ENCODE results near the gene NEDD4L. TPM values are rescaled to one million over a fixed set of nuclear protein-coding genes. Genes with fewer than 3 reads are reported as not detected.
"Not testable (repeated sequence)": the region's sequence is repeated elsewhere in the genome, so short reads cannot be mapped to it uniquely, and the experiment has no call there.

Gene NEDD4L
- polyA plus RNA-seq, 2 donors = 10.8 to 14.1 TPM

- WGBS, 2 donors = 94% methylated on average over 6 of the region's 6 CpGs
- no peak overlapping the region for H3K27ac ChIP-seq (ENCODE audit: low read depth in 2 of 2, low read length in 1 of 2)
- H3K27me3 ChIP-seq (ENCODE audit: control insufficient read depth in 1 of 2, insufficient read depth in 2 of 2, low read length in 2 of 2) = no peaks in the 10 kb centered on the region
- H3K9me3 ChIP-seq (ENCODE audit: control insufficient read depth in 2 of 2, insufficient read depth in 1 of 2, low read depth in 1 of 2, low read length in 1 of 2) = no peaks in the 10 kb centered on the region
- H3K4me1 ChIP-seq (ENCODE audit: control insufficient read depth in 2 of 2, insufficient read depth in 2 of 2, low read length in 1 of 2) = no peaks in the 10 kb centered on the region
- no peaks in the 10 kb centered on the region for H3K36me3 ChIP-seq (ENCODE audit: control insufficient read depth in 2 of 2, insufficient read depth in 2 of 2, low read length in 1 of 2)
- no peak overlapping the region for H3K4me3 ChIP-seq (ENCODE audit: low read depth in 1 of 2, low read length in 2 of 2)
Measured at GRCh38 chr18:58163004-58163590, 119.1 kb downstream of the NEDD4L start.

GRCh38 chr18:58166278-58166844 lies 122.3 kb downstream of the NEDD4L start:
- Histone ChIP-seq H3K9me3 (ENCODE audit: control insufficient read depth in 2 of 2, insufficient read depth in 1 of 2, low read depth in 1 of 2, low read length in 1 of 2) (no peaks in the 10 kb centered on the region), H3K27me3 (ENCODE audit: control insufficient read depth in 1 of 2, insufficient read depth in 2 of 2, low read length in 2 of 2) (no peaks in the 10 kb centered on the region), H3K4me1 (ENCODE audit: control insufficient read depth in 2 of 2, insufficient read depth in 2 of 2, low read length in 1 of 2) (no peaks in the 10 kb centered on the region), H3K27ac (ENCODE audit: low read depth in 2 of 2, low read length in 1 of 2) (no peak overlapping the region), H3K4me3 (ENCODE audit: low read depth in 1 of 2, low read length in 2 of 2) (no peak overlapping the region), H3K36me3 (ENCODE audit: control insufficient read depth in 2 of 2, insufficient read depth in 2 of 2, low read length in 1 of 2) (no peaks in the 10 kb centered on the region)
- WGBS, 2 donors = 92% methylated on average over 4 of the region's 4 CpGs

- H3K27ac ChIP-seq (ENCODE audit: low read depth in 2 of 2, low read length in 1 of 2) = no peak overlapping the region
- H3K4me3 ChIP-seq (ENCODE audit: low read depth in 1 of 2, low read length in 2 of 2) = no peak overlapping the region
- WGBS, 2 donors = 75 to 89% methylated on average over 1 of the region's 1 CpG
- no peaks in the 10 kb centered on the region for H3K4me1 ChIP-seq (ENCODE audit: control insufficient read depth in 2 of 2, insufficient read depth in 2 of 2, low read length in 1 of 2)
- H3K9me3 ChIP-seq (ENCODE audit: control insufficient read depth in 2 of 2, insufficient read depth in 1 of 2, low read depth in 1 of 2, low read length in 1 of 2) = no peaks in the 10 kb centered on the region
- H3K36me3 ChIP-seq (ENCODE audit: control insufficient read depth in 2 of 2, insufficient read depth in 2 of 2, low read length in 1 of 2) = no peaks in the 10 kb centered on the region
- H3K27me3 ChIP-seq (ENCODE audit: control insufficient read depth in 1 of 2, insufficient read depth in 2 of 2, low read length in 2 of 2) = no peaks in the 10 kb centered on the region
Measured at GRCh38 chr18:58167073-58167472, 123.0 kb downstream of the NEDD4L start.

GRCh38 chr18:58168221-58168620 lies 124.2 kb downstream of the NEDD4L start:
- no peaks in the 10 kb centered on the region for H3K36me3 ChIP-seq (ENCODE audit: control insufficient read depth in 2 of 2, insufficient read depth in 2 of 2, low read length in 1 of 2)
- 95% methylated on average over 5 of the region's 5 CpGs for WGBS, 2 donors
- H3K9me3 ChIP-seq (ENCODE audit: control insufficient read depth in 2 of 2, insufficient read depth in 1 of 2, low read depth in 1 of 2, low read length in 1 of 2) = no peaks in the 10 kb centered on the region
- H3K27me3 ChIP-seq (ENCODE audit: control insufficient read depth in 1 of 2, insufficient read depth in 2 of 2, low read length in 2 of 2) = no peaks in the 10 kb centered on the region
- no peak overlapping the region for H3K27ac ChIP-seq (ENCODE audit: low read depth in 2 of 2, low read length in 1 of 2)
- H3K4me1 ChIP-seq (ENCODE audit: control insufficient read depth in 2 of 2, insufficient read depth in 2 of 2, low read length in 1 of 2) = no peaks in the 10 kb centered on the region
- no peak overlapping the region for H3K4me3 ChIP-seq (ENCODE audit: low read depth in 1 of 2, low read length in 2 of 2)

GRCh38 chr18:58168993-58169392 lies 125.0 kb downstream of the NEDD4L start:
- no peaks in the 10 kb centered on the region for H3K4me1 ChIP-seq (ENCODE audit: control insufficient read depth in 2 of 2, insufficient read depth in 2 of 2, low read length in 1 of 2)
- H3K9me3 ChIP-seq (ENCODE audit: control insufficient read depth in 2 of 2, insufficient read depth in 1 of 2, low read depth in 1 of 2, low read length in 1 of 2) = no peaks in the 10 kb centered on the region
- no peak overlapping the region for H3K4me3 ChIP-seq (ENCODE audit: low read depth in 1 of 2, low read length in 2 of 2)
- H3K36me3 ChIP-seq (ENCODE audit: control insufficient read depth in 2 of 2, insufficient read depth in 2 of 2, low read length in 1 of 2) = no peaks in the 10 kb centered on the region
- no peaks in the 10 kb centered on the region for H3K27me3 ChIP-seq (ENCODE audit: control insufficient read depth in 1 of 2, insufficient read depth in 2 of 2, low read length in 2 of 2)
- 89 to 90% methylated on average over 10 of the region's 10 CpGs for WGBS, 2 donors
- H3K27ac ChIP-seq (ENCODE audit: low read depth in 2 of 2, low read length in 1 of 2) = no peak overlapping the region

GRCh38 chr18:58169472-58169871 lies 125.4 kb downstream of the NEDD4L start:
- Histone ChIP-seq H3K4me3 (ENCODE audit: low read depth in 1 of 2, low read length in 2 of 2) (no peak overlapping the region), H3K4me1 (ENCODE audit: control insufficient read depth in 2 of 2, insufficient read depth in 2 of 2, low read length in 1 of 2) (no peaks in the 10 kb centered on the region), H3K27me3 (ENCODE audit: control insufficient read depth in 1 of 2, insufficient read depth in 2 of 2, low read length in 2 of 2) (no peaks in the 10 kb centered on the region), H3K9me3 (ENCODE audit: control insufficient read depth in 2 of 2, insufficient read depth in 1 of 2, low read depth in 1 of 2, low read length in 1 of 2) (no peaks in the 10 kb centered on the region), H3K27ac (ENCODE audit: low read depth in 2 of 2, low read length in 1 of 2) (no peak overlapping the region), H3K36me3 (ENCODE audit: control insufficient read depth in 2 of 2, insufficient read depth in 2 of 2, low read length in 1 of 2) (no peaks in the 10 kb centered on the region)
- 90 to 91% methylated on average over 6 of the region's 6 CpGs for WGBS, 2 donors

- H3K27me3 ChIP-seq (ENCODE audit: control insufficient read depth in 1 of 2, insufficient read depth in 2 of 2, low read length in 2 of 2) = not testable (repeated sequence)
- WGBS, 2 donors = 90 to 94% methylated on average over 3 of the region's 5 CpGs
Measured at GRCh38 chr18:58170036-58170435, 126.0 kb downstream of the NEDD4L start.

GRCh38 chr18:58172031-58172430 lies 128.0 kb downstream of the NEDD4L start:
- Histone ChIP-seq H3K4me3 (ENCODE audit: low read depth in 1 of 2, low read length in 2 of 2) (no peak overlapping the region), H3K36me3 (ENCODE audit: control insufficient read depth in 2 of 2, insufficient read depth in 2 of 2, low read length in 1 of 2) (no peaks in the 10 kb centered on the region), H3K27me3 (ENCODE audit: control insufficient read depth in 1 of 2, insufficient read depth in 2 of 2, low read length in 2 of 2) (no peaks in the 10 kb centered on the region), H3K27ac (ENCODE audit: low read depth in 2 of 2, low read length in 1 of 2) (no peak overlapping the region), H3K9me3 (ENCODE audit: control insufficient read depth in 2 of 2, insufficient read depth in 1 of 2, low read depth in 1 of 2, low read length in 1 of 2) (no peaks in the 10 kb centered on the region), H3K4me1 (ENCODE audit: control insufficient read depth in 2 of 2, insufficient read depth in 2 of 2, low read length in 1 of 2) (peaks cover 2% of the 10 kb centered on the region in 2 donors)
- WGBS, 2 donors = 89 to 94% methylated on average over 6 of the region's 6 CpGs

More at GRCh38 chr18:58170036-58170435, 126.0 kb downstream of the NEDD4L start:
- not testable (repeated sequence) for H3K9me3 ChIP-seq (ENCODE audit: control insufficient read depth in 2 of 2, insufficient read depth in 1 of 2, low read depth in 1 of 2, low read length in 1 of 2); H3K36me3 ChIP-seq (ENCODE audit: control insufficient read depth in 2 of 2, insufficient read depth in 2 of 2, low read length in 1 of 2); H3K27ac ChIP-seq (ENCODE audit: low read depth in 2 of 2, low read length in 1 of 2); H3K4me1 ChIP-seq (ENCODE audit: control insufficient read depth in 2 of 2, insufficient read depth in 2 of 2, low read length in 1 of 2); H3K4me3 ChIP-seq (ENCODE audit: low read depth in 1 of 2, low read length in 2 of 2)

- no peaks in the 10 kb centered on the region for H3K27me3 ChIP-seq (ENCODE audit: control insufficient read depth in 1 of 2, insufficient read depth in 2 of 2, low read length in 2 of 2)
- WGBS, 2 donors = 88 to 90% methylated on average over 12 of the region's 12 CpGs
- H3K36me3 ChIP-seq (ENCODE audit: control insufficient read depth in 2 of 2, insufficient read depth in 2 of 2, low read length in 1 of 2) = no peaks in the 10 kb centered on the region
- peaks cover 3 to 5% of the 10 kb centered on the region in 2 donors for H3K4me1 ChIP-seq (ENCODE audit: control insufficient read depth in 2 of 2, insufficient read depth in 2 of 2, low read length in 1 of 2)
- no peak overlapping the region for H3K27ac ChIP-seq (ENCODE audit: low read depth in 2 of 2, low read length in 1 of 2)
- no peak overlapping the region for H3K4me3 ChIP-seq (ENCODE audit: low read depth in 1 of 2, low read length in 2 of 2)
- H3K9me3 ChIP-seq (ENCODE audit: control insufficient read depth in 2 of 2, insufficient read depth in 1 of 2, low read depth in 1 of 2, low read length in 1 of 2) = no peaks in the 10 kb centered on the region
Measured at GRCh38 chr18:58174285-58174684, 130.3 kb downstream of the NEDD4L start.

- no peaks in the 10 kb centered on the region for H3K27me3 ChIP-seq (ENCODE audit: control insufficient read depth in 1 of 2, insufficient read depth in 2 of 2, low read length in 2 of 2)
- no peaks in the 10 kb centered on the region for H3K36me3 ChIP-seq (ENCODE audit: control insufficient read depth in 2 of 2, insufficient read depth in 2 of 2, low read length in 1 of 2)
- no peaks in the 10 kb centered on the region for H3K9me3 ChIP-seq (ENCODE audit: control insufficient read depth in 2 of 2, insufficient read depth in 1 of 2, low read depth in 1 of 2, low read length in 1 of 2)
- H3K27ac ChIP-seq (ENCODE audit: low read depth in 2 of 2, low read length in 1 of 2) = no peak overlapping the region
- 66 to 71% methylated on average over 10 of the region's 10 CpGs for WGBS, 2 donors
- peaks cover 3 to 5% of the 10 kb centered on the region in 2 donors for H3K4me1 ChIP-seq (ENCODE audit: control insufficient read depth in 2 of 2, insufficient read depth in 2 of 2, low read length in 1 of 2)
- no peak overlapping the region for H3K4me3 ChIP-seq (ENCODE audit: low read depth in 1 of 2, low read length in 2 of 2)
Measured at GRCh38 chr18:58175122-58175785, 131.2 kb downstream of the NEDD4L start.

All from esophagus (tissue), 2 donors.